Left hindlimb (tissue), 1 donor: ENCODE data around the gene SLC26A9.
A peak's percentile ranks its signal among the peaks of the same experiment; 100 is the strongest.

Experiments
- DNase-seq: peaks from one replicate; pipeline ENCODE4 v3.0.0-alpha.2; 2018

Gene SLC26A9

GRCh38 chr1:205943245-205943644 lies at the start of gene SLC26A9:
Gene SLC26A9, minus strand, starts transcription at chr1:205943456. Its CDS starts 7,636 bp downstream, at chr1:205935820.
- no peak for DNase-seq

GRCh38 chr1:205992218-205992882 lies 49.1 kb upstream of the SLC26A9 start:
- no peak for DNase-seq

GRCh38 chr1:205991237-205991636 lies 48.0 kb upstream of the SLC26A9 start:
- DNase-seq, result no peak

- no peak for DNase-seq
These were observed 47.0 kb upstream of the SLC26A9 start for GRCh38 chr1:205990226-205990625.

- DNase-seq, result no peak
These were observed 46.5 kb upstream of the SLC26A9 start for GRCh38 chr1:205989786-205990185.

GRCh38 chr1:205988585-205988995 lies 45.3 kb upstream of the SLC26A9 start:
- DNase-seq, result peak; percentile 53

- DNase-seq, result no peak
These were observed 43.6 kb upstream of the SLC26A9 start for GRCh38 chr1:205986861-205987260.

GRCh38 chr1:205986292-205986691 lies 43.0 kb upstream of the SLC26A9 start:
- no peak for DNase-seq

- no peak for DNase-seq
These were observed 42.2 kb upstream of the SLC26A9 start for GRCh38 chr1:205985330-205986005.

- DNase-seq, result peak; percentile 80
These were observed 40.9 kb upstream of the SLC26A9 start for GRCh38 chr1:205983925-205984725.

- DNase-seq, result no peak
These were observed 38.0 kb upstream of the SLC26A9 start for GRCh38 chr1:205981257-205981656.

- DNase-seq, result no peak
These were observed 37.1 kb upstream of the SLC26A9 start for GRCh38 chr1:205980237-205980870.

GRCh38 chr1:205979301-205979700 lies 36.0 kb upstream of the SLC26A9 start:
- DNase-seq, result no peak

GRCh38 chr1:205978676-205979075 lies 35.4 kb upstream of the SLC26A9 start:
- no peak for DNase-seq

GRCh38 chr1:205977402-205978014 lies 34.3 kb upstream of the SLC26A9 start:
- peak; percentile 82 for DNase-seq

- DNase-seq, result no peak
These were observed 33.6 kb upstream of the SLC26A9 start for GRCh38 chr1:205976708-205977401.

- no peak for DNase-seq
These were observed 32.8 kb upstream of the SLC26A9 start for GRCh38 chr1:205976036-205976435.

GRCh38 chr1:205975387-205975998 lies 32.2 kb upstream of the SLC26A9 start:
- no peak for DNase-seq

- DNase-seq, result no peak
These were observed 31.5 kb upstream of the SLC26A9 start for GRCh38 chr1:205974712-205975111.

GRCh38 chr1:205973377-205974232 lies 30.3 kb upstream of the SLC26A9 start:
- DNase-seq, result no peak
